K562 (cell line): ENCODE data around the gene GCSH. TPM values are rescaled to one million over a fixed set of nuclear protein-coding genes. Genes with fewer than 3 reads are reported as not detected.

ENCODE experiments used
- ATF7 ChIP-seq: fragments of 450-650 bp; IDR thresholded peaks from 2 replicates; pipeline ENCODE4 v1.7.1; 2014; ENCODE audit warnings: mild to moderate bottlenecking, moderate library complexity
- BRF2 ChIP-seq: IDR thresholded peaks from 3 replicates; pipeline ENCODE4 v1.6.1; 2011; ENCODE audit warnings: borderline replicate concordance, mild to moderate bottlenecking; ENCODE audit not compliant: insufficient read length, insufficient read depth
- CEBPG ChIP-seq, 3 experiments: fragments of 200-800 bp in 1 of 3; sonication (Bioruptor generic) in 1 of 3; sonication (generic) in 1 of 3; formaldehyde crosslinking in 1 of 3; IDR thresholded peaks in 2 of 3; conservative IDR thresholded peaks in 1 of 3; 2 replicates each; pipeline versions ENCODE4 v1.6.1 to v1.8.0; 2016 to 2022; ENCODE audit warnings: missing compliant biosample characterization in 2 of 3, missing genetic modification characterization in 2 of 3, mild to moderate bottlenecking in 1 of 3, missing genetic modification reagents in 1 of 3
- CHD2 ChIP-seq: IDR thresholded peaks from 2 replicates; pipeline ENCODE4 v1.6.1; 2011; ENCODE audit warnings: low read depth, low read length
- ERF ChIP-seq: fragments of 450-650 bp; formaldehyde crosslinking; IDR thresholded peaks from 2 replicates; pipeline ENCODE4 v1.4.0; 2020; ENCODE audit warnings: mild to moderate bottlenecking, mixed read lengths
- SIN3B ChIP-seq: fragments of 450-650 bp; IDR thresholded peaks from 2 replicates; pipeline ENCODE4 v1.6.1; 2017; ENCODE audit warnings: low read depth, mild to moderate bottlenecking, moderate library complexity
- TAF1 ChIP-seq: IDR thresholded peaks from 2 replicates; pipeline ENCODE4 v1.6.1; 2011; ENCODE audit warnings: mild to moderate bottlenecking, low read length, moderate library complexity; ENCODE audit not compliant: insufficient read depth, control insufficient read depth, severe bottlenecking; ENCODE audit errors: extremely low read depth
- ZBTB17 ChIP-seq: fragments of 450-650 bp; formaldehyde crosslinking; IDR thresholded peaks from 2 replicates; pipeline ENCODE4 v1.4.0; 2020; ENCODE audit warnings: mild to moderate bottlenecking
- ZHX1 ChIP-seq: fragments of 150-350 bp; conservative IDR thresholded peaks from 2 replicates; pipeline ENCODE4 v1.6.1; 2014; ENCODE audit warnings: low read length
- ZKSCAN1 ChIP-seq: fragments of 150-350 bp; IDR thresholded peaks from 2 replicates; pipeline ENCODE4 v1.6.1; 2016; ENCODE audit warnings: low read depth, low read length
- ZNF830 ChIP-seq: fragments of 250-450 bp; sonication (Bioruptor Pico); IDR thresholded peaks from 2 replicates; pipeline ENCODE4 v1.5.0; 2021; ENCODE audit warnings: mild to moderate bottlenecking
- ZSCAN29 ChIP-seq: fragments of 450-650 bp; IDR thresholded peaks from 2 replicates; pipeline ENCODE4 v1.6.1; 2017
- polyA plus RNA-seq, 8 experiments: library from polyadenylated mRNA; depleted of rRNA in 4 of 8; stranded (reverse) in 5 of 8; unstranded in 3 of 8; fragments of >200 nt; fragmentation: Nextera tagmentation in 2 of 8; fragmentation: Illumina TruSeq in 1 of 8; extraction: Ambion mirVana in 2 of 8; extraction: Trizol in 1 of 8; gene quantifications; 2 replicates each; pipeline versions ENCODE4 v1.2.1 to v1.2.3, GENCODE V29; 2011 to 2014; ENCODE audit warnings: inconsistent platforms in 1 of 8, missing spikeins in 1 of 8
- total RNA-seq, 7 experiments: library from RNA; depleted of rRNA in 6 of 7; stranded (reverse); fragments of >200 nt in 6 of 7; fragmentation: Illumina TruSeq in 2 of 7; extraction: Trizol in 2 of 7; gene quantifications; 2 replicates each; pipeline versions ENCODE4 v1.2.1 to v1.2.3, GENCODE V29; 2011 to 2021; ENCODE audit warnings: low replicate concordance in 1 of 7

The GCSH gene
- total and polyA plus RNA-seq, 9 of the 15 experiments (the other 6 are each of a cell fraction or from before 2014, with no cell fraction given) = 35.0 to 121 (median 89.0) TPM

GRCh38 chr16:81095953-81096714 lies at the start of gene GCSH (continued):
- TF ChIP-seq ZNF830 (CRISPR knock-in tag) (0 out of 2 replicates have a peak, but pooled peaks have one; percentile 20), ZBTB17 (peak; percentile 67; the same call in 1 of the 2 replicates), CHD2 (peak; percentile 43; the same call in 1 of the 2 replicates), ZHX1 (no peak), ERF (CRISPR knock-in tag) (peak; percentile 86; the same call in 1 of the 2 replicates), TAF1 (peak; percentile 53), ZKSCAN1 (no peak), ZSCAN29 (no peak), CEBPG (CRISPR knock-in tag; IDR thresholded peaks at IDR 0.05) (no peak), CEBPG (tag; conservative IDR thresholded peaks at IDR 0.05 in 1 of 2, IDR thresholded peaks at IDR 0.05 in 1 of 2) (no peak), ATF7 (peak; percentile 72), SIN3B (peak; percentile 75), BRF2 (no peak)
